CD4-positive, alpha-beta T cell treated with Interleukin-12 subunit alpha and Interleukin-12 subunit beta, for 1 hour (primary cell): ENCODE measurements around the gene MRPS33.
"Not testable (repeated sequence)": the region's sequence is repeated elsewhere in the genome, so short reads cannot be mapped to it uniquely, and the experiment has no call there.

ENCODE experiments used
- DNase-seq: peaks from one replicate; pipeline ENCODE4 v3.0.0-alpha.2; 2020

Gene MRPS33

GRCh38 chr7:141014524-141015395 lies at the start of gene MRPS33:
TSS of gene MRPS33 (minus strand) at chr7:141014952. CDS start at chr7:141010633, 4,319 bp downstream.
- DNase-seq: peak; percentile 96

DNA sequence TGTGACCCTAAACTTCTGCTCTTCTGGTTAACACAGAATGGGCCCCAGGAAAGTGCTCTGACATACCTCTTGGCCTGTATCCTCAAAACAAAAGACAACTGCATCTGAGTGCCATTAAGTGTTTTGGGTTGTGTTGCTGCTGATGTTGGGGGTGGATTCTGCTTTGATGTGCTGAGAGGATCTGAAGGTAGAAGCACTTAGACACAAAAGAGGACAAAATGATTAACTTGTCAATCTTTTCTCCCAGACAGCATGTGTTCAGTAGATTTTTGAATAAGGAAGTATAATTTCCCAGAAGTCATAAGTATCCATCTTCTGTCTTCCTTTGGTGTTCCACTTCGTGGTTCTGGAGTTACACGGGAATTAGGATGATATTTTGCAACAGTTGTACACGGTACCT lies 43.0 kb upstream of the MRPS33 start:
- DNase-seq: no peak

DNA sequence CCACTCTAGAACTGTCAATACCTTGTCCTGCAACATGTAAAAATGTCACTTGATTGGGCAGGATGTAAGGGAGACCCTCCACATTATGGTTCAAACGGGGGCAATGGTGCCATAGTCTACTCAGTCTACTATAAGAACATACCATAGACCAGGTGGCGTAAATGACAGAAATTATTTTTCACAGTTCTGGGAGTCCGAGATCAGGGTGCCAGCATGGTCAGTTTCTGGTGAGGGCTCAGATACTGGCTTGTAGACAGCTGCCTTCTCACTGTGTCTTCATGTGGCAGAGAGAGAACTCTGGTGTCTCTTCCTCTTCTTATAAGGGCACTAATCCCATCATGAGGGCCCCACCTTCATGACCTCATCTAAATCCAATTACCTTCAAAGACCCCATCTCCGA lies 40.4 kb upstream of the MRPS33 start:
- no peak for DNase-seq

GRCh38 chr7:141053626-141054025 lies 38.9 kb upstream of the MRPS33 start:
- peak; percentile 79 for DNase-seq

DNA sequence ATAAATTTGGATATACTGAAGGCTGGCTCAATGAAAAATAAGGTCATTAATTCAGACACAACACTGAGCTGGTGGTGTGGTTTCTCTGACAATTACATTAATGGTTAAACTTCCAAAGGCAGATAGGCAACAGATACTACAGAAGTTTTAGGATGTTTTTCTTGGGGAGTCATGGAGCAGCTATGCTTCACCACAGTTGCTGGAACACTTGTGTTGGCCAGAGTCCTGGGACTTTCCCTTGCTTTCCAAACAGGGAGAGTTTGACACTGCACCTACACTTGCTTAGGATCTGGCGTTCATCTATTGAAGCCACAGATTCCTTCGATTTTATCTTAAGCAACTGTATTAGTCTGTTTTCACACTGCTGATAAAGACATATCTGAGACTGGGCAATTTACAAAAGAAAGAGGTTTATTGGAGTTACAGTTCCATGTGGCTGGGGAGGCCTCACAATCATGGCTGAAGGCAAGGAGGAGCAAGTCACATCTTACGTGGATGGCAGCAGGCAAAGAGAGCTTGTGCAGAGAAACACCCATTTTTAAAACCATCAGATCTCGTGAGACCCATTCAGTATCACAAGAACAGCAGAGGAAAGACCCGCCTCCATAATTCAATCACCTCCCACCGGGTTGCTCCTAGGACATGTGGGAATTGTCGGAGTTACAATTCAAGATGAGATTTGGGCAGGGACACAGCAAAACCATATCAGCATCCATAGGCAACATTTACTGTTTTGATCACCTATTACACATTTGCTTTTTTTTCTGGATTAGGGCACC lies 31.3 kb upstream of the MRPS33 start:
- DNase-seq: no peak

DNA sequence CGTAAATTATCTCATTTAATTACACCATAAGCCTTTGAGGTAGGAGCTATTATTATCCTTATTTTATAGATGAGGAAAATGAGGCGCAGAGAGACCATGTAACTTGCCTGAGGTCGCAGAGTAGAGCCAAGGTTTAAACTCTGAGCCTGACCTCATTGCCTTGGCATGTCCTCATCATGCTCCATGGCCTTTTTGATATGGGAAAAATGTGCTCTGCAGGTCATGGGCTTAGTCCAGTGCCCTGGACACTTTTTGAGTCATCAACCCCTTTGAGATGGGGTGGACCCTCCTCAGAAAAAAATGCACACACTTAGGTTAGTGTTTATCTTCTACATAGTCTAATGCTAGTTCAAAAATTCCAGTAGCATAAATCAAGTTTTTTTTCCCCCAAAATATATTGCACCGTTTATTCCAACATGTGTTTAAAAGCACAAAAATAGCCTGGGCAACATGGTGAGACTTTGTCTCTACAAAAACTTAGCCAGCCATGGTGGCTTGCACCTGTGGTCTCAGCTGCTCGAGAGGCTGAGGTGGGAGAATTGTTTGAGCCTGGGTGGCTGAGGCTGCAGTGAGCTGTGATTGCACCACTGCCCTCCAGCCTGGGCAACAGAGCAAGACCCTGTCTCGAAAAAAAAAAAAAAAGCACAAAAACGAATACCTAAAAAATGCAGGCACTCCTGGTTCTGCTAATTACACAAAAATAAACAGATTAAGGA lies 30.5 kb upstream of the MRPS33 start:
- no peak for DNase-seq

DNA sequence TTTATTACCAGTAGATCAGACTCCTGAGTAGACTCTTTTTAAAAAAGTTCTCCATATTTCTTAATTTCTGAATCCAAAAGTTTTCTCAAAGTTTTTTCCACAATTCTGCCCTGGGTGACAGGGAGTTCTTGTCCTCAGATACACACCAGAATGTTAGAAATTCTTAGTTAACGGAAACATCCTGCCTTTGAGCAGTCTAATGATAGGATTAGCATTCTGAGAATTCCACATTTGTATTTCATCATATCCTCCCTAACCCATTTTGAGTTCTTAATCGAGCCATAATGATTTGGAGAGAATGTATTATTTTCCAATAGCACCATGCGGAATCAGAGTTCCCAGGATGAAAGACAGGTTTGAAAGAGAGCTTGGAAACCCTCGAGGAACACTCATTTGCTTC lies 28.9 kb upstream of the MRPS33 start:
- no peak for DNase-seq

DNA sequence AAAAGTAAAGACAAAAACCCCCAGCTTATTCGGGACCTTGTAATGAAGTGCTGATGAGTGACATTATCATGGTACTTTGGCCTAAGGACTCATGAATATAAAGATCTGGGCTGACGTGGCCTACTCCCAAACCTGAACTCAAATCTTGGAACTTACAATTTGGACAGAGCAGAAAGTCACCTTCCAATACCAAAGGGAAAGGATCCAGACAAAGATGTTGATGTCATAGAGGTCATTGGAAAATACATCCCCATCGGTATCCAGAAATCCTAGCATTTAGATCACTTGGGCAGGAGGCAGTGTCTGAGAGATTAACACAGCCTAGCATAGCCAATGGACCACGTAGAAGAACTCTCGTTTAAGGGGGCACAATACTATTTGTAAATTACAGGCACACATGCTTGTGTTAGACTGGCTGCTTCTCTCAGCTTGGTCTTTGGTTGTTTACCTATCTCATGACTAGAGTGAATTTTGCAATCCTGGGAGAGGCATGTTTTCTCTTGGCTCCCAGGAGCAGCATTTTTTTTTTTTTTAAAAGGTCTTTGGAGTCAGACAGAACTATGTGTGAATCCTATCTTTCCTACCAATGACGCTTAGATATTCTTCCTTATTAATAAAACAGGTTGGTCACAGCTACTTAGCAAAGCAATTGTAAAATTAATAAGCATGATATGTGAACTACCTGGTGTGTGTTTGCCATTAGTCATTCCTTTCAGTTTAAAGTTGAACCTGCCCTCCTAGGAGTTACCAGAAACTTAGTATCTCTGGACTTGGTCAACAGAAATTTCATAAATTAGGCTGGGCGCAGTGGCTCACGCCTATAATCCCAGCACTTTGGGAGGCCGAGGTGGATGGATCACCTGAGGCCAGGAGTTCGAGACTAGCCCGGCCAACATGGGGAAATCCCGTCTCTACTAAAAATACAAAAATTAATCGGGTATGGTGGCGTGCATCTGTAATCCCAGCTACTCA lies 27.8 kb upstream of the MRPS33 start:
- no peak for DNase-seq

DNA sequence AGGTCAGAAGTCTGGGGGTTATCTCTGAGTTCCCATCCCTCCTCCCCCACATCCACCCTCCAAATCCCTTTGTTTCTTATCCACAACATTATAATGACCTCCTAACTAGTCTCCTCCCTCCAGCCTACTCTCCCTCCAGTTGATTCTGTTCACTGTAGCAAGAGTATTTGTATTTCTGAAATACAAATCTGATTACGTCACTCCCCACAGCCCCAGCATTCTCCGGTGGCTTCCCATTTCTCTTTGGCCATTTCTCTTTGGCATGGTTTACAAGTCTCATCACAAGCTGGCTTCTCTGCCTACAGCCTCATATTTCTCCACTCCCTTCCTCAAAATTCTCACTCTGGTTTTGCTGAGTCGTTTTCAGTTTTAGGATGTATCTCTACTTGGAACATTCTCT lies 24.6 kb upstream of the MRPS33 start:
- no peak for DNase-seq

GRCh38 chr7:141038100-141038499 lies 23.3 kb upstream of the MRPS33 start:
- DNase-seq: not testable (repeated sequence)

DNA sequence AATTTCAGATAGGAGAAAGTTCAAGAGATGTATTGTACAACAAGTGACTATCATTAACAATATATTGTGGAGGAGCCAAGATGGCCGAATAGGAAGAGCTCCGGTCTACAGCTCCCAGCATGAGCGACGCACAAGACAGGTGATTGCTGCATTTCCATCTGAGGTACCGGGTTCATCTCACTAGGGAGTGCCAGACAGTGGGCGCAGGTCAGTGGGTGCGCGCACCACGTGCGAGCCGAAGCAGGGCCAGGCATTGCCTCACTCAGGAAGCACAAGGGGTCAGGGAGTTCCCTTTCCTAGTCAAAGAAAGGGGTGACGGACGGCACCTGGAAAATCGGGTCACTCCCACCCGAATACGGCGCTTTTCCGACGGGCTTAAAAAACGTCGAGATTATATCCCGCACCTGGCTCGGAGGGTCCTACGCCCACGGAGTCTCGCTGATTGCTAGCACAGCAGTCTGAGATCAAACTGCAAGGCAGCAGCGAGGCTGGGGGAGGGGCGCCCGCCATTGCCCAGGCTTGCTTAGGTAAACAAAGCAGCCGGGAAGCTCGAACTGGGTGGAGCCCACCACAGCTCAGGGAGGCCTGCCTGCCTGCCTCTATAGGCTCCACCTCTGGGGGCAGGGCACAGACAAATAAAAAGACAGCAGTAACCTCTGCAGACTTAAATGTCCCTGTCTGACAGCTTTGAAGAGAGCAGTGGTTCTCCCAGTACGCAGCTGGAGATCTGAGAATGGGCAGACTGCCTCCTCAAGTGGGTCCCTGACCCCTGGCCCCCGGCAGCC lies 18.0 kb upstream of the MRPS33 start:
- DNase-seq: not testable (repeated sequence)

- no peak for DNase-seq
Measured at GRCh38 chr7:141028767-141029166, 14.0 kb upstream of the MRPS33 start.

- no peak for DNase-seq
Measured at GRCh38 chr7:141027043-141027442, 12.3 kb upstream of the MRPS33 start.

GRCh38 chr7:141024668-141025067 lies 9.9 kb upstream of the MRPS33 start:
- DNase-seq: no peak

GRCh38 chr7:141023295-141023694 lies 8.5 kb upstream of the MRPS33 start:
- DNase-seq: peak; percentile 21

GRCh38 chr7:141017555-141017954 lies 2.8 kb upstream of the MRPS33 start:
- no peak for DNase-seq

DNA sequence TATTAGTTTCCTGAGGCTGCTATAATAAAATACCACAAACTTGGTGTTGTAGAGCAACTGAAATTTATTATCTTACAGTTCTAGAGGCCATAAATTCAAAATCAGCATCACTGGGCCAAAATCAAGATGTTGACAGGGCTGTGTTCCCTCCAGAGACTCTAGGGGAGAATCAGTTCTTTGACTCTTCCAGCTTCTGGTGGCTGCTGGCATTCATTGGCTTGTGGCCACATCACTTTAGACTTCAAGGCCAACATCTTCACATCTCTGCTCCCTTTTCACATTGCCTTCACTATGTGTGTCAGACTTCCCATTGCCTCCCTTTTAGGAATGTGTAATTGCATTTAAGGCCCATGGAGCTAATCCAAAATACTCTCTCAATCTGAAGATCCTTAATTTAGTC lies 1.6 kb upstream of the MRPS33 start:
- DNase-seq: no peak

GRCh38 chr7:141014125-141014523 lies 628 bp downstream of the MRPS33 start:
- no peak for DNase-seq

- peak; percentile 21 for DNase-seq
Measured at GRCh38 chr7:141013345-141013715, 1.4 kb downstream of the MRPS33 start.

DNA sequence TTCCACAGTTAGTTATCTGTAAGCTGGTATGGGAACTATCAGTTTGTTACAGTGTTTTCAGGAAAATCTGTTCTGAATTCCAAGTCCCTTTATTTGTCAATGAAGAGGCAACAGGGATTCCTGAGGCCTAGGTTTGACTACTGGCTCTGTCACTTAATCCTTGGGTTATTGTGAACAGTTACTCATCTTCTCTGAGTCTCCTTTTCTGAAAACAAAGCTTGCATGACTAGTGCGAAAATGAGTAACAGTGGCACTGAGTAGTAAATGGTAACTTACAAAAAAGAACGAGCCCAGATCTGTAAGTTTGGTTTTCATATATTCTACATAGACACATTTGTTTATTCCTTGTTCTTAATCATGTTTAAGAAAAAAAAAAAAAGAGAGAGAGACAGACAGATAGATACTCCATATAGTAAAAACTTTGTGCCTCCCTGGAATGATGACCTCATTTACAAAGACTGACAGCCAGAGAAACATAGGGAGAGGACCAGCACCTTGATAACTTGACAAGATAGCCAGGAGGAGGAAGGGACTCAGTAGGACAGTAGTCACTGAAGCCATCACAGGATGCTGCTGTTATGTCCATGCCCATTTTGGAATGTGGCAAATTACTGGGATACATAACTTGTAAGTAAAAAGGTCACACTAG lies 1.9 kb downstream of the MRPS33 start:
- no peak for DNase-seq
